GM23338 (cell line): Measurements from ENCODE around the gene CSTB.

ENCODE experiments used
- CREB1 ChIP-seq: fragments of 250-450 bp; sonication (Bioruptor Pico); IDR thresholded peaks from 2 replicates; pipeline ENCODE4 v1.5.0; 2020; ENCODE audit warnings: low read depth, mild to moderate bottlenecking, moderate library complexity
- CTCF ChIP-seq, 2 experiments: fragments of 200-600 bp in 1 of 2; sonication (generic) in 1 of 2; conservative IDR thresholded peaks; 2 replicates each; pipeline versions ENCODE4 v1.5.1 to v1.6.1; 2016 to 2017; ENCODE audit warnings: antibody characterized with exemption in 2 of 2, low read depth in 2 of 2, mild to moderate bottlenecking in 2 of 2, moderate library complexity in 1 of 2
- EZH2 ChIP-seq: fragments of 200-600 bp; sonication (generic); IDR thresholded peaks from one replicate; pipeline ENCODE4 v1.8.0; 2017; ENCODE audit warnings: antibody characterized with exemption, mild to moderate bottlenecking, low read depth; ENCODE audit not compliant: unreplicated experiment
- EZH2phosphoT487 ChIP-seq: fragments of 200-600 bp; sonication (generic); IDR thresholded peaks from one replicate; pipeline ENCODE4 v1.8.1; 2018; ENCODE audit warnings: antibody characterized with exemption; ENCODE audit not compliant: unreplicated experiment
- JUNB ChIP-seq: IDR thresholded peaks from one replicate; pipeline ENCODE4 v1.6.1; 2016; ENCODE audit warnings: antibody characterized with exemption; ENCODE audit not compliant: unreplicated experiment
- NANOG ChIP-seq: IDR thresholded peaks from 2 replicates; pipeline ENCODE4 v1.6.1; 2016; ENCODE audit warnings: antibody characterized with exemption, borderline replicate concordance
- POLR2AphosphoS5 ChIP-seq: IDR thresholded peaks from 2 replicates; pipeline ENCODE4 v1.6.1; 2016; ENCODE audit warnings: antibody characterized with exemption, low read depth
- REST ChIP-seq: IDR thresholded peaks from one replicate; pipeline ENCODE4 v1.6.1; 2018; ENCODE audit warnings: antibody characterized with exemption; ENCODE audit not compliant: unreplicated experiment
- STAT1 ChIP-seq: IDR thresholded peaks from one replicate; pipeline ENCODE4 v1.6.1; 2016; ENCODE audit warnings: antibody characterized with exemption; ENCODE audit not compliant: unreplicated experiment
- ZNF114 ChIP-seq: fragments of 250-450 bp; sonication (Bioruptor Pico); IDR thresholded peaks from 2 replicates; pipeline ENCODE4 v1.5.0; 2020; ENCODE audit warnings: mild to moderate bottlenecking, moderate library complexity
- ZNF331 ChIP-seq: fragments of 250-450 bp; sonication (Bioruptor Pico); IDR thresholded peaks from 2 replicates; pipeline ENCODE4 v1.5.0; 2020; ENCODE audit warnings: low read depth, mild to moderate bottlenecking, moderate library complexity
- TF ChIP-seq, protein P1 (sequence below): IDR thresholded peaks from 2 replicates; pipeline ENCODE4 v1.6.1; 2016; ENCODE audit warnings: antibody characterized with exemption
- TF ChIP-seq, protein P2 (sequence below): fragments of 250-450 bp; sonication (Bioruptor Pico); IDR thresholded peaks from 2 replicates; pipeline ENCODE4 v1.5.0; 2020; ENCODE audit warnings: mild to moderate bottlenecking, moderate library complexity

DNA sequence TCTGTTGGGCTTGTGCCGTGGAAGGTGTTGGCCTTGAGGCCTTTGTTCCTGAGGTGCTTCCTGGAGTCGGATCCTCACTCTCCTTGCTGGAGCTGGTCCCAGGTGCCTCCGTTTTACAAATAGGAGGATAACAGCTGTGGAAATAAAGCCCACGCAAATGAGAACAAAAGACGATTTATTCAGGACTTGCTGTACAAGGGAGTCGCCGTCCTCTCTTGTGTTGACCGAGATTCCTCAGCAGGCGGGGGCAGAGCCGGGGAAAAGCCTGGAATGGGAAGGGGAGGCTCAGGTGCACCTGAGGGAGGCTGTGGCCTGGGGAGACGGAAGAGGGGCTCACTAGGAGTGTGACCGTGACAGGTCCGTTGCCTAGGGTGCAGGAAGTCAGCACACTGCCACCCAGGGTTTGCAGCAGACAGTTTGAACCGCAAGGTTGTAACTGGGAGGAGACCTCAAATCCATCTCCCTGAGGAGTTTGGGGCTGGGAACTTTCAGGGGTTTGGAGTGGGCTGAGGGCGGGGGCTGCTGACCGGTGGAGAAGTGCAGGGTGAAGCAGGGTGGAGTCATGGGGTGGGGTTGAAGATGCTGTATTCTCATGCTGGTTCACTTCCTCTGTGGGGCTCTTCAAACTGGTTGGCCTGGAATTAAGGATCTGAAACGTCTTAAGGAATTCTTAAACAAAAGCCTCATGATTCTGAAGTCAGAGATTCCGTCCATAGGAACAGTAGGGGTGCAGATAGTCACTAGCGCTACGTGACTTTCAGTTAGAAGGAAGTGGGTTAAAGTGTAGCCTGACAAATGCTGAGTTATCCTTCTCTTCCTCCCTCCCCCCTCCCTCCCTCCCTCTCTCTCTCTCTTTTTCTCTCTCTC, 2.6 kb upstream of the CSTB start:
- TF ChIP-seq CTCF (conservative IDR thresholded peaks at IDR 0.05; ENCODE audit: low read depth in 2 of 2) (no peak), EZH2 (no peak), EZH2phosphoT487 (no peak), POLR2AphosphoS5 (no peak), JUNB (no peak), REST (no peak), NANOG (no peak), CREB1 (CRISPR knock-in tag) (no peak), ZNF331 (CRISPR knock-in tag) (no peak), ZNF114 (CRISPR knock-in tag) (no peak), STAT1 (no peak)
- TF ChIP-seq, protein P1, sequence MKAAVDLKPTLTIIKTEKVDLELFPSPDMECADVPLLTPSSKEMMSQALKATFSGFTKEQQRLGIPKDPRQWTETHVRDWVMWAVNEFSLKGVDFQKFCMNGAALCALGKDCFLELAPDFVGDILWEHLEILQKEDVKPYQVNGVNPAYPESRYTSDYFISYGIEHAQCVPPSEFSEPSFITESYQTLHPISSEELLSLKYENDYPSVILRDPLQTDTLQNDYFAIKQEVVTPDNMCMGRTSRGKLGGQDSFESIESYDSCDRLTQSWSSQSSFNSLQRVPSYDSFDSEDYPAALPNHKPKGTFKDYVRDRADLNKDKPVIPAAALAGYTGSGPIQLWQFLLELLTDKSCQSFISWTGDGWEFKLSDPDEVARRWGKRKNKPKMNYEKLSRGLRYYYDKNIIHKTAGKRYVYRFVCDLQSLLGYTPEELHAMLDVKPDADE, result no peak
- TF ChIP-seq, protein P2, sequence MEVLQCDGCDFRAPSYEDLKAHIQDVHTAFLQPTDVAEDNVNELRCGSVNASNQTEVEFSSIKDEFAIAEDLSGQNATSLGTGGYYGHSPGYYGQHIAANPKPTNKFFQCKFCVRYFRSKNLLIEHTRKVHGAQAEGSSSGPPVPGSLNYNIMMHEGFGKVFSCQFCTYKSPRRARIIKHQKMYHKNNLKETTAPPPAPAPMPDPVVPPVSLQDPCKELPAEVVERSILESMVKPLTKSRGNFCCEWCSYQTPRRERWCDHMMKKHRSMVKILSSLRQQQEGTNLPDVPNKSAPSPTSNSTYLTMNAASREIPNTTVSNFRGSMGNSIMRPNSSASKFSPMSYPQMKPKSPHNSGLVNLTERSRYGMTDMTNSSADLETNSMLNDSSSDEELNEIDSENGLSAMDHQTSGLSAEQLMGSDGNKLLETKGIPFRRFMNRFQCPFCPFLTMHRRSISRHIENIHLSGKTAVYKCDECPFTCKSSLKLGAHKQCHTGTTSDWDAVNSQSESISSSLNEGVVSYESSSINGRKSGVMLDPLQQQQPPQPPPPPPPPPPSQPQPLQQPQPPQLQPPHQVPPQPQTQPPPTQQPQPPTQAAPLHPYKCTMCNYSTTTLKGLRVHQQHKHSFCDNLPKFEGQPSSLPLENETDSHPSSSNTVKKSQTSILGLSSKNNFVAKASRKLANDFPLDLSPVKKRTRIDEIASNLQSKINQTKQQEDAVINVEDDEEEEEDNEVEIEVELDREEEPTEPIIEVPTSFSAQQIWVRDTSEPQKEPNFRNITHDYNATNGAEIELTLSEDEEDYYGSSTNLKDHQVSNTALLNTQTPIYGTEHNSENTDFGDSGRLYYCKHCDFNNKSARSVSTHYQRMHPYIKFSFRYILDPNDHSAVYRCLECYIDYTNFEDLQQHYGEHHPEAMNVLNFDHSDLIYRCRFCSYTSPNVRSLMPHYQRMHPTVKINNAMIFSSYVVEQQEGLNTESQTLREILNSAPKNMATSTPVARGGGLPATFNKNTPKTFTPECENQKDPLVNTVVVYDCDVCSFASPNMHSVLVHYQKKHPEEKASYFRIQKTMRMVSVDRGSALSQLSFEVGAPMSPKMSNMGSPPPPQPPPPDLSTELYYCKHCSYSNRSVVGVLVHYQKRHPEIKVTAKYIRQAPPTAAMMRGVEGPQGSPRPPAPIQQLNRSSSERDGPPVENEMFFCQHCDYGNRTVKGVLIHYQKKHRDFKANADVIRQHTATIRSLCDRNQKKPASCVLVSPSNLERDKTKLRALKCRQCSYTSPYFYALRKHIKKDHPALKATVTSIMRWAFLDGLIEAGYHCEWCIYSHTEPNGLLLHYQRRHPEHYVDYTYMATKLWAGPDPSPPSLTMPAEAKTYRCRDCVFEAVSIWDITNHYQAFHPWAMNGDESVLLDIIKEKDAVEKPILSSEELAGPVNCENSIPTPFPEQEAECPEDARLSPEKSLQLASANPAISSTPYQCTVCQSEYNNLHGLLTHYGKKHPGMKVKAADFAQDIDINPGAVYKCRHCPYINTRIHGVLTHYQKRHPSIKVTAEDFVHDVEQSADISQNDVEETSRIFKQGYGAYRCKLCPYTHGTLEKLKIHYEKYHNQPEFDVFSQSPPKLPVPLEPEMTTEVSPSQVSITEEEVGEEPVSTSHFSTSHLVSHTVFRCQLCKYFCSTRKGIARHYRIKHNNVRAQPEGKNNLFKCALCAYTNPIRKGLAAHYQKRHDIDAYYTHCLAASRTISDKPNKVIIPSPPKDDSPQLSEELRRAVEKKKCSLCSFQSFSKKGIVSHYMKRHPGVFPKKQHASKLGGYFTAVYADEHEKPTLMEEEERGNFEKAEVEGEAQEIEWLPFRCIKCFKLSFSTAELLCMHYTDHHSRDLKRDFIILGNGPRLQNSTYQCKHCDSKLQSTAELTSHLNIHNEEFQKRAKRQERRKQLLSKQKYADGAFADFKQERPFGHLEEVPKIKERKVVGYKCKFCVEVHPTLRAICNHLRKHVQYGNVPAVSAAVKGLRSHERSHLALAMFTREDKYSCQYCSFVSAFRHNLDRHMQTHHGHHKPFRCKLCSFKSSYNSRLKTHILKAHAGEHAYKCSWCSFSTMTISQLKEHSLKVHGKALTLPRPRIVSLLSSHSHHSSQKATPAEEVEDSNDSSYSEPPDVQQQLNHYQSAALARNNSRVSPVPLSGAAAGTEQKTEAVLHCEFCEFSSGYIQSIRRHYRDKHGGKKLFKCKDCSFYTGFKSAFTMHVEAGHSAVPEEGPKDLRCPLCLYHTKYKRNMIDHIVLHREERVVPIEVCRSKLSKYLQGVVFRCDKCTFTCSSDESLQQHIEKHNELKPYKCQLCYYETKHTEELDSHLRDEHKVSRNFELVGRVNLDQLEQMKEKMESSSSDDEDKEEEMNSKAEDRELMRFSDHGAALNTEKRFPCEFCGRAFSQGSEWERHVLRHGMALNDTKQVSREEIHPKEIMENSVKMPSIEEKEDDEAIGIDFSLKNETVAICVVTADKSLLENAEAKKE (CRISPR knock-in tag), result no peak
